Measurements from ENCODE around the gene ENKD1.

The ENKD1 gene

GRCh38 chr16:67660564-67661028 lies 6.0 kb downstream of the ENKD1 start, which contains the start of gene PARD6A:
PARD6A (plus strand) TSS chr16:67660960; CDS start chr16:67661039, 79 bp downstream.
- peak; percentile 97 for DNase-seq (ENCODE audit: low read depth)
- no peak for TF ChIP-seq CTCF (conservative IDR thresholded peaks at IDR 0.05; ENCODE audit: low read depth, low read length)
- H3K4me3 ChIP-seq (ENCODE audit: low read depth, low read length): peak within 1 kb of the TSS; percentile 86

GRCh38 chr16:67659675-67660563 lies 6.6 kb downstream of the ENKD1 start, which contains the start of gene ACD:
ACD (minus strand) TSS chr16:67660260; CDS start chr16:67660220, 40 bp downstream.
- peak; percentile 91 for DNase-seq (ENCODE audit: low read depth)
- no peak for TF ChIP-seq CTCF (conservative IDR thresholded peaks at IDR 0.05; ENCODE audit: low read depth, low read length)
- peak within 1 kb of the TSS; percentile 86 for H3K4me3 ChIP-seq (ENCODE audit: low read depth, low read length)

- peak overlapping the region; percentile 86 for H3K4me3 ChIP-seq (ENCODE audit: low read depth, low read length)
- no peak for DNase-seq (ENCODE audit: low read depth)
- TF ChIP-seq CTCF (conservative IDR thresholded peaks at IDR 0.05; ENCODE audit: low read depth, low read length): no peak
These were observed 7.5 kb downstream of the ENKD1 start for GRCh38 chr16:67658849-67659674.

GRCh38 chr16:67657751-67658518 lies 8.6 kb downstream of the ENKD1 start:
- no peak overlapping the region for H3K4me3 ChIP-seq (ENCODE audit: low read depth, low read length)
- no peak for DNase-seq (ENCODE audit: low read depth)
- TF ChIP-seq CTCF (conservative IDR thresholded peaks at IDR 0.05; ENCODE audit: low read depth, low read length): no peak

GRCh38 chr16:67657017-67657608 lies 9.4 kb downstream of the ENKD1 start:
- DNase-seq (ENCODE audit: low read depth): no peak
- TF ChIP-seq CTCF (conservative IDR thresholded peaks at IDR 0.05; ENCODE audit: low read depth, low read length): no peak
- no peak overlapping the region for H3K4me3 ChIP-seq (ENCODE audit: low read depth, low read length)
